ENCODE data around the gene ZMYND10.

ZMYND10 gene

GRCh38 chr3:50345008-50345407 lies 524 bp downstream of the ZMYND10 start:
- no peak for DNase-seq (ENCODE audit: low spot score)

- no peak for DNase-seq (ENCODE audit: low spot score)
These were observed 2.5 kb downstream of the ZMYND10 start for GRCh38 chr3:50342813-50343633.

- no peak for DNase-seq (ENCODE audit: low spot score)
These were observed 3.4 kb downstream of the ZMYND10 start for GRCh38 chr3:50341996-50342650.

- DNase-seq (ENCODE audit: low spot score): no peak
These were observed 4.0 kb downstream of the ZMYND10 start for GRCh38 chr3:50341537-50341936.

- DNase-seq (ENCODE audit: low spot score): peak; percentile 87
These were observed 4.8 kb downstream of the ZMYND10 start, which contains the start of gene RASSF1 for GRCh38 chr3:50340448-50341329. RASSF1 (minus strand) TSS chr3:50340836; CDS start chr3:50340805, 31 bp downstream.

GRCh38 chr3:50340147-50340447 lies 5.4 kb downstream of the ZMYND10 start:
- no peak for DNase-seq (ENCODE audit: low spot score)

- peak; percentile 55 for DNase-seq (ENCODE audit: low spot score)
These were observed 5.9 kb downstream of the ZMYND10 start for GRCh38 chr3:50339485-50340146.

GRCh38 chr3:50338965-50339364 lies 6.6 kb downstream of the ZMYND10 start:
- DNase-seq (ENCODE audit: low spot score): no peak

GRCh38 chr3:50337175-50337861 lies 8.2 kb downstream of the ZMYND10 start:
- DNase-seq (ENCODE audit: low spot score): peak; percentile 98

GRCh38 chr3:50336452-50337174 lies 8.9 kb downstream of the ZMYND10 start:
- DNase-seq (ENCODE audit: low spot score): peak; percentile 35

- no peak for DNase-seq (ENCODE audit: low spot score)
These were observed 11.0 kb downstream of the ZMYND10 start for GRCh38 chr3:50334339-50335075.

GRCh38 chr3:50333744-50334328 lies 11.7 kb downstream of the ZMYND10 start:
- peak; percentile 49 for DNase-seq (ENCODE audit: low spot score)

- no peak for DNase-seq (ENCODE audit: low spot score)
These were observed 14.1 kb downstream of the ZMYND10 start for GRCh38 chr3:50331364-50331907.

GRCh38 chr3:50330330-50330729 lies 15.2 kb downstream of the ZMYND10 start:
- no peak for DNase-seq (ENCODE audit: low spot score)

GRCh38 chr3:50327943-50328691 lies 17.4 kb downstream of the ZMYND10 start, which contains the start of gene TUSC2:
TUSC2 (minus strand) TSS chr3:50328223; CDS start chr3:50328099, 124 bp downstream.
- DNase-seq (ENCODE audit: low spot score): peak; percentile 97

- no peak for DNase-seq (ENCODE audit: low spot score)
These were observed 18.4 kb downstream of the ZMYND10 start for GRCh38 chr3:50327129-50327528.

GRCh38 chr3:50326182-50326541 lies 19.4 kb downstream of the ZMYND10 start:
- no peak for DNase-seq (ENCODE audit: low spot score)

GRCh38 chr3:50325497-50326181 lies 19.9 kb downstream of the ZMYND10 start:
- no peak for DNase-seq (ENCODE audit: low spot score)
